ENCODE results near the gene MAGED4B.

- TF ChIP-seq CTCF (IDR thresholded peaks at IDR 0.05) (no peak), POLR2A (IDR thresholded peaks at IDR 0.05) (no peak)
Observed at GRCh38 chrX:52082578-52082977, 13.6 kb upstream of the MAGED4B start.

Data from uterus (tissue), 2 donors.